GM21367 (cell line): ENCODE data around the gene ITPR1.

Experiments used
- ATAC-seq: cut with Tn5 transposase; IDR thresholded peaks from one replicate; pipeline ENCODE4 v1.9.1; 2021; ENCODE audit not compliant: unreplicated experiment

ITPR1 gene

DNA sequence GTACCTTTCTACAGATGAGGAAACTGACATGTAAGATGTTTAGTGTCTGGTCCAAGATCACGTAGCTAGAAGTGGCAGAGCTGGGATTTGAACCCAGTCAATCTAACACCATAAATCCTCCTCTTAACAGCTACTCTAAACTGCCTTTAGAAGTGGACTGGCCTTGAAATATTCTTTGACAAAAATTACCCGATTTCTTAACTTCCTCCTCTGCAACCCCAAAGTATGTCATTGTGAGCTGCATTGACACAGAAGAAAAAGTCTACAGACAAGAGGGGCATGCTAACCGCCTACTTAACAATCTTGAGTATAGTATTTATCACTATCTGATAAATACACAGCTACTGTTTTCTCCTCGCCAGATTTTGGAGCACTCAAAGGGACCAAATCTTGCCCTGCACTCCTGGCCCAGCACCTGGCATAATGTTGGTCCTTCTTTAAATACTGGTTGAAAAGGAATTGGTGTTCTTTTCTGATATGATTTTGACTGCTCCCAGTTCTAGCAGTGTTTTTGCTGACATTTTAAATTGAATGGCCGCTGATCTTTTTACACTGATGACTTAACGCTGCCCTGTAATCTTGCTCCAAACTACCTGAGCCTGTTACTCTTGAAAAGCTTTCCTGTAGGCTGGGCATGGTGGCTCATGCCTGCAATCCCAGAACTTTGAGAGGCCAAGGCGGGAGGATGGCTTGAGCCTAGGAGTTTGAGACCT lies 36.9 kb downstream of the ITPR1 start:
- no peak for ATAC-seq

DNA sequence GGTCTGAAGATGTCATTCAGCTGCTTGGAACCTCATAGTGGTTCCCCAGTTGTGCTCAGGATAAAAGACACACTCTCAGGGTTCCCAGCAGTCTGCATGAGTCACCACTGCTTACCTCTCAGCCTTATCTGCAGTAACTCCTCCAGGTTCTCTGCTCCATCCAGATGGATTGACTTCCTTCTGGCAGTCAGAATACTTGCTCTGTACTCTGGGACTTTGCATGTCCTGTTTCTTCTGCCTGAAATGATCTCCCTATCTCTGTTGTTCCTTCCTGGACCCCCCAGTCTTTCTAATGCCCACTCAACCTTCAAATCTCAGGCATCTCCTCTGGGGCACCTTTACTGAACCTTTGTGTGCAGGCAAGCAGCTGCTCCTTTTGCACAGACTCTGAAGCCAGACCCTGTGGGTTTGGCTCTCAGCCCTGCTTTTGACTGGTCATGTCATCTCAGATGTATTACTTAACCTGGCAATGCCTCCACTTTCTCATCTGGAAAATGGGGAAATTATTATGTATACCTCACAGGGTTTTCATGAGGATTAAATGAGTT lies 38.4 kb downstream of the ITPR1 start:
- ATAC-seq = no peak

DNA sequence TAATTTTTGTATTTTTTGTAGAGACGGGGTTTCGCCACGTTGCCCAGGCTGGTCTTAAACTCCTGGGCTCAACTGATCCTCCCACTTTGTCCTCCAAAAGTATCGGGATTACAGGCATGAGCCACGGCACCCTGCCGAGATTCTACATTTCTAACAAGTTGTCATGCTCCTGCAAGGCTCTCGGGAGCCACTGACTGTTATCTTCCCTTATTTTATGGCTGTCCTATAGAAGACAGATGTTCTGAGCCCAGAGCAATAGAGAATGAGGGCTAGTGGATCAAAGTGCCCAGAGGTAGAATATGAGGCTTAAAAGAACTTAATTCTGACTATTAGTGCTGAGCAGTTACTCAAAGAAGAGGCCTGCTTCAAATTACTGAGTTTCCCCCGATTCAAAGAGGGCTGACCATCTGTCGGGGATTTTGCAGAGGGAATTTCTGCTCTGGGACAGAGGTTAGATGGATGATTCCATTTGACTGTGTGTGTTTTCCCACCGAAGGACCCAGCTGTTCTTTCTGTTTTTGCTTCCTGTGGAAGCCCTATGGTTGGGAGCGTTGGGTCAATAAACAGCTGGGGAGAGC lies 39.5 kb downstream of the ITPR1 start:
- no peak for ATAC-seq

DNA sequence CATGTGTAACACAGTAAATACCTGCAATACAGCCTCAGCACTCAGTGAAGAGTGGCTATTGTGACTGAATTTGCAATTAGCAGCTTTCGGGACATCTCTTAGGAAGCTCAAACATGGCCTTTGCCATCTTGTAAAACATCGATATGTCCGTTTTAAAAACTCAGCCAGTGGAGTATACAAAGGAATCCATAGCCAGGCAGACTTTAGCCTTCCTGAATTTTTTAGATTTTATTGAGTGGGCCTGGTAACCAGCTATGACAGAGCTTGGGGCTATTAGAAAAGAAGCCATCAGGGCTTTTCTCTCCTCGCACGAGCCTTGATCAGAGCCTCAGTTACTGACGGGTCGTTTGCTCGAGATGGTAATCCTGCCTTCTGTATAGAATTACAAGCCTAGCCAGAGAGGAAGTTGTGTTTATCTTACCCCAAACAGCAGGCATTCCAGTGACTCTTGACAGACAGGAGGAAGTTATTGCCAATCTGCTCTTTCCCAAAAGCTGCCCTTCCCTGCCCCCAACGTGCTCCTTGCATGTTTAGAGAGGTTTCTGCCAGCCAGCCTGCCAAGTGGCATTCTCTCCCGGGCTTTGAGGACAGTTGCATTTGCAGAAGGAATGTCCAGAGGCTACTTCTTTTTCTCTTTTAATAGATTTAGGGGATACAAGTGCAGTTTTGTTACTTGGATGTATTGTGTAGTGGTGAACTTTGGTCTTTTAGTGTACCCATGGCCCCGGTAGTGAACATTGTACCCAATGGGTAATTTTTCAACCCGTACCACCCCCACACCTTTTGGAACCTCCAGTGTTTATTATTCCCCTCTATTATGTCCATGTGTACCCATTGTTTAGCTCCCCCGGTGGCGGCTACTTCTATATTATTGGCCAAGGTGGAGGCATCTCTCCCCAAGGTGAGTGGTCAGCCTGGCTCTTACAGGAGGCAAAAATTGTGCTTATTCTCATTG lies 40.6 kb downstream of the ITPR1 start:
- ATAC-seq = no peak

DNA sequence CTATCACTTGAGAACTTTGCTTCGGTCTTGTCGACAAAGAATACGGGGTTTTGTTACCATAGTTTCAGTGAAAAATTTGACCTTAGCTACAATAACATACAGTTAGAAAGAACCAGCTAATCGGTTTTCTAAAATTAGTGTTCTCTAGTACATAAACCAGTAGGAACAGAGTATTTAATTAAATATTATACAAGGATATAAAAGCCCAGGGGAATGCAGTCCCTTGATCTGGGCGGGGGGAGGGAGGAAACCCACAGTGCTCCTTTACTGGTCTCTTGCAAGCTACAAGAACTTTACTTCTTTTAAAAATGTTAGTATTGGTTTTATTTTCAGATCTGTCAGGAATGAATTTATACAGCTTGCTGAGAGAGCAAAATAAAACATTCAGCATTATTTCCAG lies 41.8 kb downstream of the ITPR1 start:
- ATAC-seq = no peak

DNA sequence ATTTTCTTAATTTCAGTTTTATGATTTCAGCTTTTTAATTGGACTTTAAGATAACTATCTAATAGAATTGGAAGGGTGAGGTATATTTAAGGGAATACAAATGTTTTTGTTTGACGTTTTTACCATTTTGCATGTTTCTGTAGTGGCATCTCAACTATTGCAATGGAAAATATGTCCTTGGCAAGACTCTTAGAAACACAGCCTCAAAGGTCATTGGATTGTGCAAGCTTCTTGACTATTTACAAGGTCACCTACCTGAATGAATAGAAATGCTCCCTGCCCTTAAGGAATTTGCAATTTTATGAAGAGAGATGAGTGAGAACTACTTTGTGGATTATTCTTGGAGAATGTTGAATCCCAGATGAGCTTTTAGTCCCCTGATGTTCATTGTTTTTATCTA lies 43.1 kb downstream of the ITPR1 start:
- no peak for ATAC-seq

DNA sequence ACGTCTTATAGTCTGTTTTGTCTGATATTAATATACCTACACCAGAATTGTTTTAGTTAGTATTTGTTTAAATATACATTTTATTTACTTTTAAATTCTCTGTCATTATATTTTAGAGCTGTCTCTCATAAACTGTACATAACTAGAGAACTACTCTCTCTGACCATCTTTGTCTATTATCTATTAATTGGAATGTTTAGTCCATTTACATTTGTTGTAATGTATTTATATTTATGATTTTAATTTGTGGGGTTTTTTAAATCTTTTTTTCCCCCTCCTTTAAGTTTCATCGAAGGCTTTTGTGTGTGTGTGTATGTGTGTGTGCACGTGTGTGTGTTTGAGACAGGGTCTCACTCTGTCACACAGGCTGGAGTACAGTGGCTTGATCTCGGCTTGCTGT lies 47.1 kb downstream of the ITPR1 start:
- no peak for ATAC-seq

DNA sequence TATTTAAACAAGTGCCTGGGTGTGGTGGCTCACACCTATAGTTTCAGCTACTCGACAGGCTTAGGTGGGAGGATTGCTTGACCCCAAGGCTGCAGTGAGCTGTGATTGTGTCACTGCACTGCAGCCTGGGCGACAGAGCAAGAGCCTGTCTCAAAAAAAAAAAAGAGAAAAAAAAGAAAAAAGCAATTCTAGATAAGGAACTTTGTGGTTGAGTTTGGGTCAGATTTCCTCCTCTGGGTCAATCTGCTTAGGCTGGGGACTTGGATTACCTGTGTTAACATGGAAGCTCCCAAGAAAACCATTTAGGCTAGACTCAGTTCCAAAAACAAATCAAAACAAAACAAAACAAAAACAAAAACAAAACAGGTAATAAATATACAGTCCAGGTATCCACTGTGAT lies 50.0 kb downstream of the ITPR1 start:
- no peak for ATAC-seq

DNA sequence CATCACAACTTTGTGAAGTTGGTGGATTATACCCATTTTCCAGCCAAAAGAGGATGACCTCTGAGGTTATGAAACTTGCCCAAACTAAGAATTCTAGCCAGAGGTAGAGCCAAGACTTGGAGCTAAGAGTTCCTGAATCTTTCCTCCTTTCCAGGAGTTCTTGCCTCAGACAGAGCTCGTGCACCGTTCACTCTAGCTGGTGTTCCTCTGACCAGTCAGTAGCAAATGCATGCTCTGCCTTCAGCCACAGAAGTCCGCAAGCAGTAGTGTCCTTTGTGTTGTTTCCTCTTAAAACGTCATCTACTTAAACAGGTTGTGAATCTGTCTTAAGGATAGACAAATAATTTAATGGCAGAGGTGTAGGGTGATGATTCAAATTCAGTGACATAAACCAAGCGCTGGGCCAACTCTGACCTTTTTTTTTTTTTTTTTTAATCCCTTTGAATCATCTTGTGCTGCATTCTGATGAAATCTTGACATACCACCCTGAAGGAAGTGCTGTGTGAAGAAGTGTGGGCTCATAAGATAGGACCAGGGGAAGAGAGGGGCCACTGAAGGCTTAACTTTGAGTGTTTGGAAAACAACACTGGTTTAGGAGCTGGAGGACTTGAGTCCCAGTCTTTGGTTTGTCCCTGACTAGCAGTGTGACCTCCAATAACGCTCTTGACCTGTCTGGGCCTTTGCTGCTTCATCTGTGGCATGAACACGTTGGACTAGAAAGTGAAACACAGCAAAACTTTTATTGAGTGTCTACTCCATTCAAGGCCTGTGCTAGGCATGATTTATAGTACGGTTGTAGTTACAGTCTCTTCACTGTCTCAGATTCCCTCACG lies 53.4 kb downstream of the ITPR1 start:
- ATAC-seq = no peak

DNA sequence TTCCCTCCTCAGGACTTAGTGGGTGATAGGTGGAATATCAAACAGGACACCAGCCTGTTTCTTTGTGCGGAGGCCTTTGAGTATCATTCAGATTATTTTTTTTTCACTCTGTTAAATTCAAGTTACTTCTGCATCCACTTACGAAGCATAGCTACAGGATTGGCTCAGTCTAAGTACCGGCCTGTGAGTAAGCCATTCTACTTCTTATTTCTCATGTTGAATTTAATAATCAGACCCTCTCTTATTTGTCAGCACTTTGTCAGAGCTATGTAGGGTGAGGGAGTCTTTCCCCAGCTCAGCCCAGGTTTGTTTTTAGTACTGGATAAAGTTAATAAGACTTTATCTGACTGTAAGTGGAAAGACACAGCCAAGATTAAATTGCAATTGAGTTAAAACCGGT lies 54.7 kb downstream of the ITPR1 start:
- ATAC-seq = no peak

DNA sequence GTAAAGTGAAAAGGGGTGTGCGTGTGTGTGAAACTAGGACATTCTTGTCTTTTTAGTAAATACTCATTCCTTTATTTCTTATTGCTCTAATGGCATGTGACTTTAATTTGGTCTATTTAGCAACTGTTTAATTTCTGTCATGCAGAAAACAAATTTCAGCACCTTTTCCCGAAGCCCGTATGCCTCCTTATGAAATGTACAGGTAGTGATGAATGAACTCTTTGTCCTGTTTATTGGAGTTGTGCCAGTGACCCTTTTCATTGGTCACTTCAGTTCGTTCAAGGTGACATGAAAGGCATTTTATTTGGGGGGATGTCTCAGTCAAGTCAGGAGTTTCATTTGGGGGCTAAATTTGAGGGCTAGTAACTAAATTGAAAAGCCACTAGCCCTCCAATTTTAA lies 55.2 kb downstream of the ITPR1 start:
- ATAC-seq = no peak

DNA sequence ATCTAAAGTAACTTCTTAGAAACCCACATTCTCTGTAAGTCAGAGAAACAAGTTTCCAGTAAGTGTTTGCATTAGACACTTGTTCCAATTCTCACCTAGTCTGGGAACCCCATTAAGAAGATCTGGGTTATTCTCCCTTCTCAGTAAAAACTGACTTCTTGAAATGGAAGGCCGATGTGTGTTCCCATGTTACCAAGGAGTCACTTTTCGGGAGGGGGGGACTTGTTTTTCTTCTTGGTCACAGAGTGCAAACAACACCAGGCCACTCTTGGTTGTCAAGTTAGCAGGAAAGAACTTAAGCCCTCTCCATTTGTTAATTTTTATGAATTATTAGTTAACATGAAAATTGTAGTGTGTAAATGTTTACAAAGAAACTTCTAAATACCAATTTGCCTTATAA lies 55.6 kb downstream of the ITPR1 start:
- ATAC-seq = no peak

DNA sequence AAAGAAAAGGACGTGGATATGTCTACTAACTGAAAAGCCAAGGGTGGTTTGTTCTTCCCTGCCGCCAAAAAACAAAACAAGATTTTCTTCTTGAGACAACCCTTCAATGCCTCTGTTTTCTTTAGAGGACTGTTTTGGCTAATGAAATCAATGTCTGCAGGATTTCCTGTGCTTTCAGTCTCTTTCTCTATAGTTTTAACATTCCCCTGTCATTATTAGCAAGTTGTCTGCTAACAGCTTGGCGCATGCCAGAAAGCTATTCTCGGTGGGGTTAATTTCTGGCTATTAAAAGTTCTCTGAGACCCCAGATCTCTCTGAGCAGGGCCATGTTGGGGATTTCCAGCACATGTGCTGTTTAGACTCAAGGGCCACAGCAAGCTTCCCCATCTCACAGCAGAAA lies 56.7 kb downstream of the ITPR1 start:
- no peak for ATAC-seq

DNA sequence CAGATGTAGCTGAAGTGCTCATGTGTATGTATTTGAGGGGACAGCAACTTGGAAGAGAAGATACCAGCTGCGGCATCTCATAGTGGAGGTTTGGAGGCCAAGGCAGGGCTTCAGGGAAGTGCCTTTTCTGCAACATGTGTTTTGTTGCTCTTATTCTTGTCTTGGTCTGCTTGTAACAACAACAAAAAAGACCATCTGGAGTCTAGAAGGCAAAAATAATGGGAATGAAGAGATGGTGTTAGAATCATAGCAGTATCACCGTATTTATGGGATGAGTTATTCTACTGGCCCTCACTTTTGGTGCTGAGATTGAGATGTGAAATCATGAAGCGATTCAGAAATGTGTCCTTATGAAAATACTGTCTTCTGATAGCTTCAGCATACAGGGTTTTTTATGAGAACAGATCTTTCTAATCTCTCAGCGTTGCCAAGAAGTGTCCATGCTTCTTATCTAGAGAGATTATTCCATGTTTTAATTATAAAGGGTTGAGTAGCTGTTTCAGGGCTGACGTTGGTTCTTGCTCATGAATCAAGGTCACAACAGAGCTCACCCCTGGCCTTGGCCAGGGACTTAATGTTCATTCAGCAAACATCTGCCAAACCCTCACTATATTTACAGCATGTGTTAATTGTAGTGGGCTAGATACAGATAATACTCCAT lies 58.0 kb downstream of the ITPR1 start:
- no peak for ATAC-seq

DNA sequence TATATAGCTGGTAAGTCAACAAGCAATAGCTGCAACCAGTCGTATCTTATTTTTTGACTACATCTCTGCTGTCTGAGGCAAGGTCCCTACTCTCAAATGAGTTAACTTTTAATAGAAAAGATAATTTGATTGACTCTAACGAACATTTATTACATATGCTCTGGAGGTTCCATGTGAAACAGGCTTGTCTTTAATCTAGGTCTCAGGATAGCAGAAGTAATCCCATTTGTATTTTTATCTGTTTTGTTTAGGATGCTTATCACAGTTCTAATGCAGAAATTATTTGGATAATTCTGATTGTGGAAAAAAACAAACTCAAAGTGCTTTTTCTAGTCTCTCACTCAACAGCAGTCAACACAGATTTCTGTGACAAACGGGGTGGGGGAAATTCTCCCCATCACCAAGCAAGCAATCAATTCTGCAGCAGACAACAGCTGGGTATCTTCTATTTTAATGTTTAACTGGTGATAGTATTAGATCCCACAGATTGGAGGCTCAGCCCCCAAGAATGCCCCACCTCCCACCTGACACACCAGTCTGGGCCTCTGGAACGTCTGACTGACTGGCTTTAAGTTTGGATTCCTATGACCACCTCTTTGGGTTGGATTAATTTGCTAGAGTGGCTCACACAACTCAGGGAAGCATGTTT lies 58.8 kb downstream of the ITPR1 start:
- no peak for ATAC-seq

DNA sequence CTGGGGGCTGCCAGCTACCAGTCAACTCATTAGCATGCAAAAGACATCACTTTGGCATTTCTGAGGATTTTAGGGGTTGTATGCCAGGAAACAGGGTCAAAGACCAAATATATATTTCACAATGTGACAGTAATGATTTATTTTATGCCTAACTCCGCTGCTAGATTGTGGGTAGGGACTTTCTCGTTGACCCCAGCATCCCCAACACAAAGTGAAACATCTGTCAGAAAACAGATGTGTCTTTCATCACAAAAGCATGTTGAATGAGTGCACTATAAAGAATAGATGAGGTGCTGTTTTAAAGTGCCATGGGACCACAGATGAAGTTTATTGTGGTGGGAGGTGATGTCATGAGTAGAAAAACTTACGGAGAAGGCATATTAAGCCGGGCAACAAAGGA lies 59.7 kb downstream of the ITPR1 start:
- ATAC-seq = no peak

DNA sequence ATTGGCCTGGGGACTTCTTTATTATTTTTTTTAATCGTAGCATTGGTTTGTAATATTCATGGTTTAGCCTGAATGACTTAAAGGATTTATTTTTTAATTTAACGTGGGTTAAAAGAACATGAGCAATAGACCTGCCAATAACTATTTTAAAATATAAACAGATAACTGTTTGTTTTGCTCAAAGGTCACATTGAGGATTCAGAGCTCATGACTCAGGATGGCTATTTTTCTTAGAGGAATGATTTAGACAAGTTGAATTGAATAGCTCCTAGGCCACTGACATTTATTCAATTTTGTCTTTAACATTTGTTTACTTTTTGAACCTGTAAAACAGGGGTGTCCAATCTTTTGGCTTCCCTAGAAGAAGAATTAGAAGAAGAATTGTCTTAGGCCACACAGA lies 68.5 kb downstream of the ITPR1 start:
- ATAC-seq = no peak

DNA sequence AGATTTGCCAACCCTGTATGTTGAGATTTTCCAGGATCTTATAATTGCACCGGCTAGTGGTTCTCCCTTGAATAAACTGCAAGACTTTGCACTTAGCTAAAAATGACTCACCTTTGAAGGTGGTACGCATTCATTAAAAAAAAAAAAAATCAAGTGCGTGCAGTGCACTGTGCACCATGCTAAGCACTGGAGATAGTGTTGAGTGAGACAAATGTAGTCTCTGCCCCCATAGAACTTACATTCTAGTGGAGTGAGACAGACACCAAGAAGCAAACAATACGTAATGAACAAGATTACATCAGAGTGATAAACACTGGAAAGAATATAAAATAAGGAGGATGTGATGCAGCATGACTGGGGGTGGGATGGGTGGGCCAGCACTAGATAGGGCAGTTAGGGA lies 69.4 kb downstream of the ITPR1 start:
- ATAC-seq = no peak

DNA sequence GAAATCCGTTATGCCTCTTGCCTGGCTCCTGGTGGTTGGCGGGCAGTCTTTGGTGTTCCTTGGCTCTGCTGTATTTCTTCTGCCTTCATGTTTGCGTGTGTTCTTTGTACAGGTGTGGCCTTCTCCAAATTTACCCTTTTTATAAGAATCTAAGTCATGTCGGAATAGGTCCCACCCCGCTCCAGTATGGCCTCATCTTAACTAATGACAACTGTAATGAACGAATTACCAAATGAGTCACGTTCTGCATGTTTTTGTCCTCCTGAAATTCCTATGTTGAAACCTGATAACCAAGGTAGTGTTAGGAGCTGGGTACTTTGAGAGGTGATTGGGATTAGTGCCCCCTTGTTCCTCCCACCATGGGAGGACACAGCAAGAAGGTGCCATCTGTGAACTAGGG lies 71.1 kb downstream of the ITPR1 start:
- ATAC-seq = no peak
